NCI-H460 (cell line): ENCODE results near the gene SOX5. TPM values are rescaled to one million over a fixed set of nuclear protein-coding genes. Genes with fewer than 3 reads are reported as not detected.
"Not testable (repeated sequence)": the region's sequence is repeated elsewhere in the genome, so short reads cannot be mapped to it uniquely, and the experiment has no call there.

ENCODE experiments used
- DNase-seq: peaks from one replicate; pipeline ENCODE4 v3.0.0-alpha.2; 2016; ENCODE audit warnings: low read depth; ENCODE audit errors: extremely low read depth
- total RNA-seq: library from RNA; depleted of rRNA; stranded (reverse); fragments of >200 nt; shearing (Covaris generic); gene quantifications from 2 replicates; pipeline ENCODE4 v1.2.3, GENCODE V29; 2014

SOX5 gene
- total RNA-seq, 1 experiment from 2014 or later = not detected

- no peak for DNase-seq
Observed at GRCh38 chr12:23851602-23852001, 97.9 kb downstream of the SOX5 start.

- DNase-seq = no peak
Observed at GRCh38 chr12:23847857-23848256, 101.6 kb downstream of the SOX5 start.

- DNase-seq = no peak
Observed at GRCh38 chr12:23843958-23844357, 105.5 kb downstream of the SOX5 start.

- no peak for DNase-seq
Observed at GRCh38 chr12:23834076-23834475, 115.4 kb downstream of the SOX5 start.

- no peak for DNase-seq
Observed at GRCh38 chr12:23831739-23832138, 117.7 kb downstream of the SOX5 start.

- DNase-seq = no peak
Observed at GRCh38 chr12:23830210-23830609, 119.3 kb downstream of the SOX5 start.

GRCh38 chr12:23827353-23827752, 122.1 kb downstream of the SOX5 start:
- no peak for DNase-seq

- not testable (repeated sequence) for DNase-seq
Observed at GRCh38 chr12:23825124-23825523, 124.3 kb downstream of the SOX5 start.

- no peak for DNase-seq
Observed at GRCh38 chr12:23824358-23824757, 125.1 kb downstream of the SOX5 start.

- not testable (repeated sequence) for DNase-seq
Observed at GRCh38 chr12:23822883-23823282, 126.6 kb downstream of the SOX5 start.

GRCh38 chr12:23817345-23817744, 132.1 kb downstream of the SOX5 start:
- DNase-seq = no peak

GRCh38 chr12:23816394-23816851, 133.0 kb downstream of the SOX5 start:
- no peak for DNase-seq

GRCh38 chr12:23815810-23816209, 133.7 kb downstream of the SOX5 start:
- no peak for DNase-seq

- no peak for DNase-seq
Observed at GRCh38 chr12:23813206-23813605, 136.3 kb downstream of the SOX5 start.

GRCh38 chr12:23810329-23810902, 139.1 kb downstream of the SOX5 start:
- no peak for DNase-seq

GRCh38 chr12:23803540-23803939, 145.9 kb downstream of the SOX5 start:
- DNase-seq = no peak

- DNase-seq = no peak
Observed at GRCh38 chr12:23795494-23795893, 154.0 kb downstream of the SOX5 start.

- DNase-seq = no peak
Observed at GRCh38 chr12:23781118-23781517, 168.4 kb downstream of the SOX5 start.

GRCh38 chr12:23775208-23775607, 174.3 kb downstream of the SOX5 start:
- DNase-seq = no peak

GRCh38 chr12:23771240-23771949, 178.1 kb downstream of the SOX5 start:
- DNase-seq = no peak

GRCh38 chr12:23770202-23770938, 179.1 kb downstream of the SOX5 start:
- peak; percentile 34 for DNase-seq

GRCh38 chr12:23767834-23768233, 181.6 kb downstream of the SOX5 start:
- no peak for DNase-seq
